Measurements from ENCODE around the gene ADGRA3. TPM values are rescaled to one million over a fixed set of nuclear protein-coding genes. Genes with fewer than 3 reads are reported as not detected.
"Not testable (repeated sequence)": the region's sequence is repeated elsewhere in the genome, so short reads cannot be mapped to it uniquely, and the experiment has no call there.

The ADGRA3 gene
- total RNA-seq, 1 experiment from 2014 or later: 57.5 TPM

GRCh38 chr4:22476011-22476410 is 39.9 kb downstream of the ADGRA3 start:
- no peak overlapping the region for H3K27ac ChIP-seq (ENCODE audit: low read depth, low read length, poor library complexity, severe bottlenecking)
- BruUV-seq (replicated peaks): no TSS peak
- DNase-seq (ENCODE audit: low spot score): no peak
- ChIA-PET POLR2A (ENCODE audit: low non-redundant PET) (no interaction called here), CTCF (no interaction called here)
- no peaks in the 10 kb centered on the region for H3K36me3 ChIP-seq (ENCODE audit: insufficient read depth, low read length, poor library complexity, severe bottlenecking)
- peaks cover 24% of the 10 kb centered on the region for H3K4me1 ChIP-seq (ENCODE audit: insufficient read depth, low read length, poor library complexity, severe bottlenecking)
- no peak for TF ChIP-seq EZH2 (IDR thresholded peaks at IDR 0.05; ENCODE audit: borderline replicate concordance, low read depth, low read length, poor library complexity, severe bottlenecking)
- H3K4me3 ChIP-seq (ENCODE audit: low read depth, low read length, poor library complexity, severe bottlenecking): no peak overlapping the region
- intact Hi-C loops (cut with micrococcal nuclease; ENCODE audit: unreplicated experiment): no loop called here
- H3K27me3 ChIP-seq (replicated peaks; ENCODE audit: insufficient read depth, low read depth, low read length, poor library complexity): no peaks in the 10 kb centered on the region
- H3K9me3 ChIP-seq (ENCODE audit: low read depth, low read length, poor library complexity, severe bottlenecking): no peaks in the 10 kb centered on the region

GRCh38 chr4:22475311-22475646 is 40.6 kb downstream of the ADGRA3 start:
- peak overlapping the region; percentile 66 for H3K27ac ChIP-seq (ENCODE audit: low read depth, low read length, poor library complexity, severe bottlenecking)
- BruUV-seq (replicated peaks); H3K27me3 ChIP-seq (replicated peaks; ENCODE audit: insufficient read depth, low read depth, low read length, poor library complexity); DNase-seq (ENCODE audit: low spot score); intact Hi-C loops (cut with micrococcal nuclease; ENCODE audit: unreplicated experiment); POLR2A ChIA-PET (ENCODE audit: low non-redundant PET); H3K9me3 ChIP-seq (ENCODE audit: low read depth, low read length, poor library complexity, severe bottlenecking); H3K4me3 ChIP-seq (ENCODE audit: low read depth, low read length, poor library complexity, severe bottlenecking); H3K36me3 ChIP-seq (ENCODE audit: insufficient read depth, low read length, poor library complexity, severe bottlenecking); CTCF ChIA-PET: not testable (repeated sequence)
- peaks cover 18% of the 10 kb centered on the region for H3K4me1 ChIP-seq (ENCODE audit: insufficient read depth, low read length, poor library complexity, severe bottlenecking)

GRCh38 chr4:22474636-22475310 is 41.1 kb downstream of the ADGRA3 start:
- peak overlapping the region; percentile 66 for H3K27ac ChIP-seq (ENCODE audit: low read depth, low read length, poor library complexity, severe bottlenecking)
- no peaks in the 10 kb centered on the region for H3K27me3 ChIP-seq (replicated peaks; ENCODE audit: insufficient read depth, low read depth, low read length, poor library complexity)
- ChIA-PET CTCF (no interaction called here), POLR2A (ENCODE audit: low non-redundant PET) (no interaction called here)
- intact Hi-C loops (cut with micrococcal nuclease; ENCODE audit: unreplicated experiment): no loop called here
- no peak for TF ChIP-seq CTCF (conservative IDR thresholded peaks at IDR 0.05; ENCODE audit: low read depth, low read length)
- TF ChIP-seq EZH2 (IDR thresholded peaks at IDR 0.05; ENCODE audit: borderline replicate concordance, low read depth, low read length, poor library complexity, severe bottlenecking): no peak
- DNase-seq (ENCODE audit: low spot score): peak; percentile 38
- BruUV-seq (replicated peaks): no TSS peak
- no peaks in the 10 kb centered on the region for H3K9me3 ChIP-seq (ENCODE audit: low read depth, low read length, poor library complexity, severe bottlenecking)
- no peak overlapping the region for H3K4me3 ChIP-seq (ENCODE audit: low read depth, low read length, poor library complexity, severe bottlenecking)
- H3K4me1 ChIP-seq (ENCODE audit: insufficient read depth, low read length, poor library complexity, severe bottlenecking): peaks cover 15% of the 10 kb centered on the region
- no peaks in the 10 kb centered on the region for H3K36me3 ChIP-seq (ENCODE audit: insufficient read depth, low read length, poor library complexity, severe bottlenecking)

GRCh38 chr4:22473268-22473667 is 42.6 kb downstream of the ADGRA3 start:
- Histone ChIP-seq H3K27me3 (replicated peaks; ENCODE audit: insufficient read depth, low read depth, low read length, poor library complexity) (no peaks in the 10 kb centered on the region), H3K36me3 (ENCODE audit: insufficient read depth, low read length, poor library complexity, severe bottlenecking) (no peaks in the 10 kb centered on the region), H3K9me3 (ENCODE audit: low read depth, low read length, poor library complexity, severe bottlenecking) (no peaks in the 10 kb centered on the region), H3K27ac (ENCODE audit: low read depth, low read length, poor library complexity, severe bottlenecking) (no peak overlapping the region), H3K4me3 (ENCODE audit: low read depth, low read length, poor library complexity, severe bottlenecking) (no peak overlapping the region), H3K4me1 (ENCODE audit: insufficient read depth, low read length, poor library complexity, severe bottlenecking) (peaks cover 15% of the 10 kb centered on the region)
- DNase-seq (ENCODE audit: low spot score): no peak
- CTCF ChIA-PET: no interaction called here
- BruUV-seq (replicated peaks): no TSS peak
- POLR2A ChIA-PET (ENCODE audit: low non-redundant PET): no interaction called here
- TF ChIP-seq EZH2 (IDR thresholded peaks at IDR 0.05; ENCODE audit: borderline replicate concordance, low read depth, low read length, poor library complexity, severe bottlenecking) (no peak), CTCF (conservative IDR thresholded peaks at IDR 0.05; ENCODE audit: low read depth, low read length) (no peak)
- intact Hi-C loops (cut with micrococcal nuclease; ENCODE audit: unreplicated experiment): no loop called here

Measured in A673 (cell line).